DMS79 treated with DMSO at 0.1 percent for 48 hours (cell line): ENCODE results near the gene ERFL.

ENCODE experiments used
- DNase-seq: peaks from one replicate; lab custom pipeline; 2025; lab: John Stamatoyannopoulos, UW

Gene ERFL

GRCh38 chr19:41896581-41896942 lies 31.7 kb downstream of the ERFL start:
- DNase-seq: no peak

GRCh38 chr19:41895745-41896580 lies 32.3 kb downstream of the ERFL start:
- DNase-seq: no peak

GRCh38 chr19:41894350-41894749 lies 33.9 kb downstream of the ERFL start:
- no peak for DNase-seq

GRCh38 chr19:41893899-41894298 lies 34.4 kb downstream of the ERFL start:
- DNase-seq: no peak

GRCh38 chr19:41892173-41892902 lies 35.9 kb downstream of the ERFL start:
- no peak for DNase-seq

GRCh38 chr19:41890936-41891335 lies 37.3 kb downstream of the ERFL start:
- DNase-seq: no peak

GRCh38 chr19:41889896-41890295 lies 38.4 kb downstream of the ERFL start:
- no peak for DNase-seq

GRCh38 chr19:41888926-41889325 lies 39.3 kb downstream of the ERFL start:
- no peak for DNase-seq

- DNase-seq: peak; percentile 74
These were observed 40.4 kb downstream of the ERFL start for GRCh38 chr19:41887711-41888382.

- DNase-seq: no peak
These were observed 41.2 kb downstream of the ERFL start for GRCh38 chr19:41886761-41887710.

- DNase-seq: peak; percentile 94
These were observed 44.2 kb downstream of the ERFL start for GRCh38 chr19:41883821-41884733.

- no peak for DNase-seq
These were observed 44.8 kb downstream of the ERFL start for GRCh38 chr19:41883463-41883820.

- DNase-seq: no peak
These were observed 45.4 kb downstream of the ERFL start, which contains the start of gene ARHGEF1 for GRCh38 chr19:41882568-41883462. Gene ARHGEF1 (plus strand): TSS chr19:41883184. CDS start chr19:41888083, 4,899 bp downstream.

GRCh38 chr19:41880329-41880708 lies 47.9 kb downstream of the ERFL start:
- DNase-seq: no peak

GRCh38 chr19:41879670-41880328 lies 48.5 kb downstream of the ERFL start:
- DNase-seq: no peak

GRCh38 chr19:41879080-41879479 lies 49.2 kb downstream of the ERFL start:
- DNase-seq: no peak

- no peak for DNase-seq
These were observed 50.0 kb downstream of the ERFL start for GRCh38 chr19:41877916-41878905.
